Panc1 (cell line): ENCODE measurements around the gene KCNH1. TPM values are rescaled to one million over a fixed set of nuclear protein-coding genes. Genes with fewer than 3 reads are reported as not detected.

Experiments
- ATAC-seq: fragments of 200-7000 bp; cut with Tn5 transposase; 2 replicates; pipeline ENCODE4 v1.9.1; 2020; ENCODE audit warnings: mild to moderate bottlenecking, moderate library complexity
- BruUV-seq: library from RNA; stranded (reverse); fragments of 400-500 nt; replicated peaks from 2 replicates; lab custom pipeline; 2021; lab: Mats Ljungman, UMichigan
- CTCF ChIA-PET: fragments of 300-600 bp; sonication (Branson Sonifier 250); formaldehyde crosslinking; loops from one replicate; lab custom pipeline; 2022; ENCODE audit warnings: antibody characterized with exemption; lab: Charles Lee
- POLR2A ChIA-PET: fragments of 300-600 bp; sonication (Branson Sonifier 250); formaldehyde crosslinking; loops from one replicate; lab custom pipeline; 2022; ENCODE audit warnings: antibody characterized with exemption; lab: Charles Lee
- DNase-seq: peaks from one replicate; pipeline ENCODE4 v3.0.0-alpha.2; 2010; ENCODE audit warnings: low read depth, low spot score
- H3K27ac ChIP-seq: 2 replicates; pipeline ENCODE4 v1.5.1; 2011; ENCODE audit warnings: mild to moderate bottlenecking, low read length, inconsistent platforms
- H3K27me3 ChIP-seq: fragments of 200-500 bp; sonication (Bioruptor generic); 2 replicates; pipeline ENCODE4 v1.6.0; 2014; ENCODE audit warnings: low read length, inconsistent platforms; ENCODE audit not compliant: control insufficient read depth, insufficient read depth
- H3K36me3 ChIP-seq: fragments of 200-500 bp; sonication (Bioruptor generic); 2 replicates; pipeline ENCODE4 v1.5.1; 2014; ENCODE audit warnings: inconsistent platforms, mild to moderate bottlenecking, low read length, moderate library complexity; ENCODE audit not compliant: control insufficient read depth, insufficient read depth
- H3K4me1 ChIP-seq: 2 replicates; pipeline ENCODE4 v1.5.1; 2011; ENCODE audit warnings: inconsistent platforms, mild to moderate bottlenecking, low read length, moderate library complexity; ENCODE audit not compliant: control insufficient read depth, insufficient read depth
- H3K4me3 ChIP-seq, 2 experiments: 2 replicates each; pipeline ENCODE4 v1.5.1; 2011 to 2012; ENCODE audit warnings: low read depth in 2 of 2, low read length in 2 of 2, mild to moderate bottlenecking in 2 of 2, inconsistent platforms in 1 of 2, moderate library complexity in 1 of 2
- H3K9me3 ChIP-seq: fragments of 200-500 bp; sonication (Bioruptor generic); 2 replicates; pipeline ENCODE4 v1.5.1; 2014; ENCODE audit warnings: low read depth, mild to moderate bottlenecking, inconsistent platforms, low read length, moderate library complexity; ENCODE audit not compliant: control insufficient read depth, insufficient read depth
- POLR2AphosphoS5 ChIP-seq: IDR thresholded peaks from 2 replicates; pipeline ENCODE4 v1.6.1; 2012; ENCODE audit warnings: mild to moderate bottlenecking, low read depth, low read length, moderate library complexity
- SIN3A ChIP-seq: IDR thresholded peaks from 2 replicates; pipeline ENCODE4 v1.6.1; 2012; ENCODE audit warnings: low read depth, mild to moderate bottlenecking, low read length, moderate library complexity, borderline replicate concordance; ENCODE audit not compliant: insufficient read depth
- TCF7L2 ChIP-seq: IDR thresholded peaks from 2 replicates; pipeline ENCODE4 v1.6.1; 2011; ENCODE audit warnings: mild to moderate bottlenecking, low read depth, low read length, inconsistent platforms
- in situ Hi-C: cut with HindIII; loops from 2 replicates; pipeline ENCODE4 v1.10.0; 2016; ENCODE audit warnings: low sequenced_read_pairs, low pct_unique_long_range_greater_than_20kb
- intact Hi-C: fragments of 100-400 bp; cut with micrococcal nuclease; formaldehyde crosslinking; loops from one replicate; pipeline ENCODE4 v1.10.0; 2022; ENCODE audit not compliant: unreplicated experiment
- total RNA-seq: library from RNA; stranded (reverse); gene quantifications from one replicate; pipeline ENCODE4 v1.2.1, GENCODE V29; 2021; ENCODE audit not compliant: unreplicated experiment
- TF ChIP-seq, protein P1 (sequence below), 2 experiments: IDR thresholded peaks; 2 replicates each; pipeline ENCODE4 v1.6.1; 2011 to 2012; ENCODE audit warnings: low read depth in 2 of 2, control low read depth in 1 of 2, low read length in 1 of 2, mild to moderate bottlenecking in 1 of 2, moderate library complexity in 1 of 2; ENCODE audit not compliant: insufficient read depth in 1 of 2
- TF ChIP-seq, protein P2 (sequence below): fragments of 450-650 bp; IDR thresholded peaks from 2 replicates; pipeline ENCODE4 v1.5.1; 2017; ENCODE audit warnings: mild to moderate bottlenecking

Gene KCNH1
- total RNA-seq, 1 experiment from 2014 or later: not detected

DNA sequence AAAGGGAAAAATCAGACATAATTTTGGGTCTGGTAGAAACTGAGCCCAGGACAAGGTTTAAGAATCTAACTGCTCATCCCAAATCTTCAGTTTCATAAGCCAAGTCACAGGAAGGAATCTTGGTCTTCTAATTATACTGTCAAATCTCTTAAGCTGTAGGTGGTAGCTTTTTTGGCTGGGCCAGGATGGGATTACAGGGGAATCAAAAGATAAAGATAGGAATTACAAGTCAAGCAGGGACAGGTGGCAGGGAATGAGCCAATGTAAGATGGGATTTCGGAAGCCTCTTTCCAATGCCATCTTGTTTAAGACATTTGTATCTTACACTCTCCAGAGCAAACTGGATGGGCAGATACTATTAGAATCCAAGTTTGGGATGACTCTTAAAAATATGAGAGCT lies 383.5 kb downstream of the KCNH1 start:
- DNase-seq (no peak), ATAC-seq (no peak)
- no TSS peak for BruUV-seq
- Histone ChIP-seq H3K4me1 (no peaks in the 10 kb centered on the region), H3K36me3 (no peaks in the 10 kb centered on the region), H3K27me3 (no peaks in the 10 kb centered on the region; the same call in 1 of the 2 replicates), H3K4me3 (no peak overlapping the region), H3K9me3 (no peaks in the 10 kb centered on the region), H3K27ac (no peak overlapping the region)
- intact Hi-C loops (no loop called here), in situ Hi-C loops (no loop called here)
- TF ChIP-seq, protein P1, sequence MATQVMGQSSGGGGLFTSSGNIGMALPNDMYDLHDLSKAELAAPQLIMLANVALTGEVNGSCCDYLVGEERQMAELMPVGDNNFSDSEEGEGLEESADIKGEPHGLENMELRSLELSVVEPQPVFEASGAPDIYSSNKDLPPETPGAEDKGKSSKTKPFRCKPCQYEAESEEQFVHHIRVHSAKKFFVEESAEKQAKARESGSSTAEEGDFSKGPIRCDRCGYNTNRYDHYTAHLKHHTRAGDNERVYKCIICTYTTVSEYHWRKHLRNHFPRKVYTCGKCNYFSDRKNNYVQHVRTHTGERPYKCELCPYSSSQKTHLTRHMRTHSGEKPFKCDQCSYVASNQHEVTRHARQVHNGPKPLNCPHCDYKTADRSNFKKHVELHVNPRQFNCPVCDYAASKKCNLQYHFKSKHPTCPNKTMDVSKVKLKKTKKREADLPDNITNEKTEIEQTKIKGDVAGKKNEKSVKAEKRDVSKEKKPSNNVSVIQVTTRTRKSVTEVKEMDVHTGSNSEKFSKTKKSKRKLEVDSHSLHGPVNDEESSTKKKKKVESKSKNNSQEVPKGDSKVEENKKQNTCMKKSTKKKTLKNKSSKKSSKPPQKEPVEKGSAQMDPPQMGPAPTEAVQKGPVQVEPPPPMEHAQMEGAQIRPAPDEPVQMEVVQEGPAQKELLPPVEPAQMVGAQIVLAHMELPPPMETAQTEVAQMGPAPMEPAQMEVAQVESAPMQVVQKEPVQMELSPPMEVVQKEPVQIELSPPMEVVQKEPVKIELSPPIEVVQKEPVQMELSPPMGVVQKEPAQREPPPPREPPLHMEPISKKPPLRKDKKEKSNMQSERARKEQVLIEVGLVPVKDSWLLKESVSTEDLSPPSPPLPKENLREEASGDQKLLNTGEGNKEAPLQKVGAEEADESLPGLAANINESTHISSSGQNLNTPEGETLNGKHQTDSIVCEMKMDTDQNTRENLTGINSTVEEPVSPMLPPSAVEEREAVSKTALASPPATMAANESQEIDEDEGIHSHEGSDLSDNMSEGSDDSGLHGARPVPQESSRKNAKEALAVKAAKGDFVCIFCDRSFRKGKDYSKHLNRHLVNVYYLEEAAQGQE (IDR thresholded peaks at IDR 0.05; ENCODE audit: insufficient read depth in 1 of 2, low read depth in 2 of 2, low read length in 1 of 2): no peak
- CTCF ChIA-PET: no interaction called here
- POLR2A ChIA-PET: no interaction called here

DNA sequence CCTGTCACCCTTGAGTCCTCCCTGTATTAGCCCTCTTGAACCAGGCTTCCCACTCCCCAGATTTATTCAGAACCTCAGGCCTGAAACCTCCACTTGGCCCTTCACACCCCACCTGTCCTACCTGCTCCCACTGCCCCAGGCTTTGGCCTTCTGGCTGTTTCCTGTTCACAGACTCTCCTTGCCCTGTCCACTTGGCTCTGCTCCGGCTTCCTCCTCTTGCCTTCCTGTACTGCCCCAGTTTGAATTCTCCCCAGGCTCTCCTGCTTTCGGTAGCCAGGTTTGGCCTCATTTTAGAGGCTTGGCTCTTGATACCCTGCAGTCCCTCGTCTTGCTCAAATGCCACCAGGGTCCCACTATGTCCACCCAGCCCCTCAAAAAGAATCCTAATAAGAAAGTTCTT lies 385.2 kb downstream of the KCNH1 start:
- no TSS peak for BruUV-seq
- Histone ChIP-seq H3K36me3 (no peaks in the 10 kb centered on the region), H3K9me3 (no peaks in the 10 kb centered on the region), H3K27me3 (no peaks in the 10 kb centered on the region; the same call in 1 of the 2 replicates), H3K27ac (no peak overlapping the region), H3K4me1 (no peaks in the 10 kb centered on the region), H3K4me3 (no peak overlapping the region)
- CTCF ChIA-PET: no interaction called here
- no peak for DNase-seq
- no peak for ATAC-seq
- in situ Hi-C loops: no loop called here
- intact Hi-C loops: no loop called here
- POLR2A ChIA-PET: no interaction called here
- TF ChIP-seq, protein P1 (IDR thresholded peaks at IDR 0.05; ENCODE audit: insufficient read depth in 1 of 2, low read depth in 2 of 2, low read length in 1 of 2): no peak
- no peak for TF ChIP-seq TCF7L2

DNA sequence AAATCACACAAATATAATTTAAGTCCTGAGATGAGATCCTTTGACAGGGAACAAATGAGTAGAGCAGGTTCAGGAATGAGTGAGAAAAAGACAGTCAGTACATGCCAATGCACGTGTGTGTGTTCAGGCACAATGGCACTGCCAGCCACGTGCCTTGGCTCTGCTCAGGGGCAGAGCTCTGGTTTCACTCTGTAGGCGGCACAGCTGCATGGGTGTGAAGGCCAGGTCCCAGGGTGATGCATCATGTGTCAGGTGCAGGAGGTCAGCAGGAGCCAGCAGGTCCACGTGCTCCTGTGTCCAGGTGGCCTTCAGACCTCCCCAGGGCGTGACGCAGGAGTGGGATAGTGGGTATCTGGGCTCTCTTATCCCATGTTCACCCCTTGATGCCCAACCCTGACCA lies 386.1 kb downstream of the KCNH1 start:
- Histone ChIP-seq H3K4me1 (no peaks in the 10 kb centered on the region), H3K27ac (no peak overlapping the region), H3K4me3 (no peak overlapping the region), H3K36me3 (no peaks in the 10 kb centered on the region), H3K9me3 (no peaks in the 10 kb centered on the region), H3K27me3 (no peaks in the 10 kb centered on the region; the same call in 1 of the 2 replicates)
- DNase-seq: no peak
- in situ Hi-C loops: no loop called here
- ATAC-seq: no peak
- CTCF ChIA-PET: no interaction called here
- TF ChIP-seq TCF7L2 (no peak), POLR2AphosphoS5 (no peak), SIN3A (no peak)
- TF ChIP-seq, protein P2, sequence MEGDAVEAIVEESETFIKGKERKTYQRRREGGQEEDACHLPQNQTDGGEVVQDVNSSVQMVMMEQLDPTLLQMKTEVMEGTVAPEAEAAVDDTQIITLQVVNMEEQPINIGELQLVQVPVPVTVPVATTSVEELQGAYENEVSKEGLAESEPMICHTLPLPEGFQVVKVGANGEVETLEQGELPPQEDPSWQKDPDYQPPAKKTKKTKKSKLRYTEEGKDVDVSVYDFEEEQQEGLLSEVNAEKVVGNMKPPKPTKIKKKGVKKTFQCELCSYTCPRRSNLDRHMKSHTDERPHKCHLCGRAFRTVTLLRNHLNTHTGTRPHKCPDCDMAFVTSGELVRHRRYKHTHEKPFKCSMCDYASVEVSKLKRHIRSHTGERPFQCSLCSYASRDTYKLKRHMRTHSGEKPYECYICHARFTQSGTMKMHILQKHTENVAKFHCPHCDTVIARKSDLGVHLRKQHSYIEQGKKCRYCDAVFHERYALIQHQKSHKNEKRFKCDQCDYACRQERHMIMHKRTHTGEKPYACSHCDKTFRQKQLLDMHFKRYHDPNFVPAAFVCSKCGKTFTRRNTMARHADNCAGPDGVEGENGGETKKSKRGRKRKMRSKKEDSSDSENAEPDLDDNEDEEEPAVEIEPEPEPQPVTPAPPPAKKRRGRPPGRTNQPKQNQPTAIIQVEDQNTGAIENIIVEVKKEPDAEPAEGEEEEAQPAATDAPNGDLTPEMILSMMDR: no peak
- TF ChIP-seq, protein P1 (IDR thresholded peaks at IDR 0.05; ENCODE audit: insufficient read depth in 1 of 2, low read depth in 2 of 2, low read length in 1 of 2): no peak
- no TSS peak for BruUV-seq
- POLR2A ChIA-PET: no interaction called here
- intact Hi-C loops: no loop called here
